ENCODE results near the gene SPRTN.

DNA sequence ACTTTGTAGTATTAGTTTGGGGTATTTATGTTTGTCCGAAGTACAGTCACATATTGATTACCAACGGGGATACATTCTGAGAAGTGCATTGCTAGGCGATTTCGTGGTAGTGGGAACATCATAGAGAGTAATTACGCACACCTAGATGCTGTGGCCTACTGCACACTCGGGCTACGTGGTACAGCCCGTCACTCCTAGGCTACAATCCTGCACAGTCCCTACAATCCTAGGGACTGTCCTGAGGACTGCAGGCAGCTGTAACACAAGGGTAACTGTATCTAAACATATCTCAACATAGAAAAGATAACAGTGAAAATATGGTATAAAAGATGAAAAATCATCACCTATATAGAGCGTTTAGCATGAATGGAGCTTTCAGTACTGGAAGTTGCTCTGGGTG lies 19.0 kb upstream of the SPRTN start:
- TF ChIP-seq, protein P1, sequence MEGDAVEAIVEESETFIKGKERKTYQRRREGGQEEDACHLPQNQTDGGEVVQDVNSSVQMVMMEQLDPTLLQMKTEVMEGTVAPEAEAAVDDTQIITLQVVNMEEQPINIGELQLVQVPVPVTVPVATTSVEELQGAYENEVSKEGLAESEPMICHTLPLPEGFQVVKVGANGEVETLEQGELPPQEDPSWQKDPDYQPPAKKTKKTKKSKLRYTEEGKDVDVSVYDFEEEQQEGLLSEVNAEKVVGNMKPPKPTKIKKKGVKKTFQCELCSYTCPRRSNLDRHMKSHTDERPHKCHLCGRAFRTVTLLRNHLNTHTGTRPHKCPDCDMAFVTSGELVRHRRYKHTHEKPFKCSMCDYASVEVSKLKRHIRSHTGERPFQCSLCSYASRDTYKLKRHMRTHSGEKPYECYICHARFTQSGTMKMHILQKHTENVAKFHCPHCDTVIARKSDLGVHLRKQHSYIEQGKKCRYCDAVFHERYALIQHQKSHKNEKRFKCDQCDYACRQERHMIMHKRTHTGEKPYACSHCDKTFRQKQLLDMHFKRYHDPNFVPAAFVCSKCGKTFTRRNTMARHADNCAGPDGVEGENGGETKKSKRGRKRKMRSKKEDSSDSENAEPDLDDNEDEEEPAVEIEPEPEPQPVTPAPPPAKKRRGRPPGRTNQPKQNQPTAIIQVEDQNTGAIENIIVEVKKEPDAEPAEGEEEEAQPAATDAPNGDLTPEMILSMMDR (conservative IDR thresholded peaks at IDR 0.05; ENCODE audit: low read depth in 2 of 2): no peak
- TF ChIP-seq EZH2 (IDR thresholded peaks at IDR 0.05; ENCODE audit: low read depth, unreplicated experiment) (no peak), POLR2AphosphoS5 (IDR thresholded peaks at IDR 0.05; ENCODE audit: low read depth) (no peak), EZH2phosphoT487 (IDR thresholded peaks at IDR 0.05; ENCODE audit: unreplicated experiment) (no peak), JUNB (IDR thresholded peaks at IDR 0.05; ENCODE audit: unreplicated experiment) (no peak), NANOG (IDR thresholded peaks at IDR 0.05; ENCODE audit: borderline replicate concordance) (no peak), CREB1 (CRISPR knock-in tag; IDR thresholded peaks at IDR 0.05; ENCODE audit: low read depth) (no peak), ZNF331 (CRISPR knock-in tag; IDR thresholded peaks at IDR 0.05; ENCODE audit: low read depth) (no peak), STAT1 (IDR thresholded peaks at IDR 0.05; ENCODE audit: unreplicated experiment) (no peak), ZNF114 (CRISPR knock-in tag; IDR thresholded peaks at IDR 0.05) (no peak)
- TF ChIP-seq, protein P2, sequence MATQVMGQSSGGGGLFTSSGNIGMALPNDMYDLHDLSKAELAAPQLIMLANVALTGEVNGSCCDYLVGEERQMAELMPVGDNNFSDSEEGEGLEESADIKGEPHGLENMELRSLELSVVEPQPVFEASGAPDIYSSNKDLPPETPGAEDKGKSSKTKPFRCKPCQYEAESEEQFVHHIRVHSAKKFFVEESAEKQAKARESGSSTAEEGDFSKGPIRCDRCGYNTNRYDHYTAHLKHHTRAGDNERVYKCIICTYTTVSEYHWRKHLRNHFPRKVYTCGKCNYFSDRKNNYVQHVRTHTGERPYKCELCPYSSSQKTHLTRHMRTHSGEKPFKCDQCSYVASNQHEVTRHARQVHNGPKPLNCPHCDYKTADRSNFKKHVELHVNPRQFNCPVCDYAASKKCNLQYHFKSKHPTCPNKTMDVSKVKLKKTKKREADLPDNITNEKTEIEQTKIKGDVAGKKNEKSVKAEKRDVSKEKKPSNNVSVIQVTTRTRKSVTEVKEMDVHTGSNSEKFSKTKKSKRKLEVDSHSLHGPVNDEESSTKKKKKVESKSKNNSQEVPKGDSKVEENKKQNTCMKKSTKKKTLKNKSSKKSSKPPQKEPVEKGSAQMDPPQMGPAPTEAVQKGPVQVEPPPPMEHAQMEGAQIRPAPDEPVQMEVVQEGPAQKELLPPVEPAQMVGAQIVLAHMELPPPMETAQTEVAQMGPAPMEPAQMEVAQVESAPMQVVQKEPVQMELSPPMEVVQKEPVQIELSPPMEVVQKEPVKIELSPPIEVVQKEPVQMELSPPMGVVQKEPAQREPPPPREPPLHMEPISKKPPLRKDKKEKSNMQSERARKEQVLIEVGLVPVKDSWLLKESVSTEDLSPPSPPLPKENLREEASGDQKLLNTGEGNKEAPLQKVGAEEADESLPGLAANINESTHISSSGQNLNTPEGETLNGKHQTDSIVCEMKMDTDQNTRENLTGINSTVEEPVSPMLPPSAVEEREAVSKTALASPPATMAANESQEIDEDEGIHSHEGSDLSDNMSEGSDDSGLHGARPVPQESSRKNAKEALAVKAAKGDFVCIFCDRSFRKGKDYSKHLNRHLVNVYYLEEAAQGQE (IDR thresholded peaks at IDR 0.05; ENCODE audit: unreplicated experiment): no peak
- TF ChIP-seq, protein P3, sequence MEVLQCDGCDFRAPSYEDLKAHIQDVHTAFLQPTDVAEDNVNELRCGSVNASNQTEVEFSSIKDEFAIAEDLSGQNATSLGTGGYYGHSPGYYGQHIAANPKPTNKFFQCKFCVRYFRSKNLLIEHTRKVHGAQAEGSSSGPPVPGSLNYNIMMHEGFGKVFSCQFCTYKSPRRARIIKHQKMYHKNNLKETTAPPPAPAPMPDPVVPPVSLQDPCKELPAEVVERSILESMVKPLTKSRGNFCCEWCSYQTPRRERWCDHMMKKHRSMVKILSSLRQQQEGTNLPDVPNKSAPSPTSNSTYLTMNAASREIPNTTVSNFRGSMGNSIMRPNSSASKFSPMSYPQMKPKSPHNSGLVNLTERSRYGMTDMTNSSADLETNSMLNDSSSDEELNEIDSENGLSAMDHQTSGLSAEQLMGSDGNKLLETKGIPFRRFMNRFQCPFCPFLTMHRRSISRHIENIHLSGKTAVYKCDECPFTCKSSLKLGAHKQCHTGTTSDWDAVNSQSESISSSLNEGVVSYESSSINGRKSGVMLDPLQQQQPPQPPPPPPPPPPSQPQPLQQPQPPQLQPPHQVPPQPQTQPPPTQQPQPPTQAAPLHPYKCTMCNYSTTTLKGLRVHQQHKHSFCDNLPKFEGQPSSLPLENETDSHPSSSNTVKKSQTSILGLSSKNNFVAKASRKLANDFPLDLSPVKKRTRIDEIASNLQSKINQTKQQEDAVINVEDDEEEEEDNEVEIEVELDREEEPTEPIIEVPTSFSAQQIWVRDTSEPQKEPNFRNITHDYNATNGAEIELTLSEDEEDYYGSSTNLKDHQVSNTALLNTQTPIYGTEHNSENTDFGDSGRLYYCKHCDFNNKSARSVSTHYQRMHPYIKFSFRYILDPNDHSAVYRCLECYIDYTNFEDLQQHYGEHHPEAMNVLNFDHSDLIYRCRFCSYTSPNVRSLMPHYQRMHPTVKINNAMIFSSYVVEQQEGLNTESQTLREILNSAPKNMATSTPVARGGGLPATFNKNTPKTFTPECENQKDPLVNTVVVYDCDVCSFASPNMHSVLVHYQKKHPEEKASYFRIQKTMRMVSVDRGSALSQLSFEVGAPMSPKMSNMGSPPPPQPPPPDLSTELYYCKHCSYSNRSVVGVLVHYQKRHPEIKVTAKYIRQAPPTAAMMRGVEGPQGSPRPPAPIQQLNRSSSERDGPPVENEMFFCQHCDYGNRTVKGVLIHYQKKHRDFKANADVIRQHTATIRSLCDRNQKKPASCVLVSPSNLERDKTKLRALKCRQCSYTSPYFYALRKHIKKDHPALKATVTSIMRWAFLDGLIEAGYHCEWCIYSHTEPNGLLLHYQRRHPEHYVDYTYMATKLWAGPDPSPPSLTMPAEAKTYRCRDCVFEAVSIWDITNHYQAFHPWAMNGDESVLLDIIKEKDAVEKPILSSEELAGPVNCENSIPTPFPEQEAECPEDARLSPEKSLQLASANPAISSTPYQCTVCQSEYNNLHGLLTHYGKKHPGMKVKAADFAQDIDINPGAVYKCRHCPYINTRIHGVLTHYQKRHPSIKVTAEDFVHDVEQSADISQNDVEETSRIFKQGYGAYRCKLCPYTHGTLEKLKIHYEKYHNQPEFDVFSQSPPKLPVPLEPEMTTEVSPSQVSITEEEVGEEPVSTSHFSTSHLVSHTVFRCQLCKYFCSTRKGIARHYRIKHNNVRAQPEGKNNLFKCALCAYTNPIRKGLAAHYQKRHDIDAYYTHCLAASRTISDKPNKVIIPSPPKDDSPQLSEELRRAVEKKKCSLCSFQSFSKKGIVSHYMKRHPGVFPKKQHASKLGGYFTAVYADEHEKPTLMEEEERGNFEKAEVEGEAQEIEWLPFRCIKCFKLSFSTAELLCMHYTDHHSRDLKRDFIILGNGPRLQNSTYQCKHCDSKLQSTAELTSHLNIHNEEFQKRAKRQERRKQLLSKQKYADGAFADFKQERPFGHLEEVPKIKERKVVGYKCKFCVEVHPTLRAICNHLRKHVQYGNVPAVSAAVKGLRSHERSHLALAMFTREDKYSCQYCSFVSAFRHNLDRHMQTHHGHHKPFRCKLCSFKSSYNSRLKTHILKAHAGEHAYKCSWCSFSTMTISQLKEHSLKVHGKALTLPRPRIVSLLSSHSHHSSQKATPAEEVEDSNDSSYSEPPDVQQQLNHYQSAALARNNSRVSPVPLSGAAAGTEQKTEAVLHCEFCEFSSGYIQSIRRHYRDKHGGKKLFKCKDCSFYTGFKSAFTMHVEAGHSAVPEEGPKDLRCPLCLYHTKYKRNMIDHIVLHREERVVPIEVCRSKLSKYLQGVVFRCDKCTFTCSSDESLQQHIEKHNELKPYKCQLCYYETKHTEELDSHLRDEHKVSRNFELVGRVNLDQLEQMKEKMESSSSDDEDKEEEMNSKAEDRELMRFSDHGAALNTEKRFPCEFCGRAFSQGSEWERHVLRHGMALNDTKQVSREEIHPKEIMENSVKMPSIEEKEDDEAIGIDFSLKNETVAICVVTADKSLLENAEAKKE (CRISPR knock-in tag; IDR thresholded peaks at IDR 0.05): no peak
- TF ChIP-seq, protein P4, sequence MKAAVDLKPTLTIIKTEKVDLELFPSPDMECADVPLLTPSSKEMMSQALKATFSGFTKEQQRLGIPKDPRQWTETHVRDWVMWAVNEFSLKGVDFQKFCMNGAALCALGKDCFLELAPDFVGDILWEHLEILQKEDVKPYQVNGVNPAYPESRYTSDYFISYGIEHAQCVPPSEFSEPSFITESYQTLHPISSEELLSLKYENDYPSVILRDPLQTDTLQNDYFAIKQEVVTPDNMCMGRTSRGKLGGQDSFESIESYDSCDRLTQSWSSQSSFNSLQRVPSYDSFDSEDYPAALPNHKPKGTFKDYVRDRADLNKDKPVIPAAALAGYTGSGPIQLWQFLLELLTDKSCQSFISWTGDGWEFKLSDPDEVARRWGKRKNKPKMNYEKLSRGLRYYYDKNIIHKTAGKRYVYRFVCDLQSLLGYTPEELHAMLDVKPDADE (IDR thresholded peaks at IDR 0.05): no peak
